NCI-H510A (cell line): ENCODE measurements around the gene GLMN.

ENCODE experiments used
- DNase-seq: peaks from one replicate; lab custom pipeline; 2025; lab: John Stamatoyannopoulos, UW

GLMN gene

GRCh38 chr1:92298573-92299476 lies at the start of gene GLMN, which contains the start of gene RPAP2:
GLMN (minus strand) TSS chr1:92298987; CDS start chr1:92297999, 988 bp downstream.
RPAP2 (plus strand) TSS chr1:92299059; CDS start chr1:92299074, 15 bp downstream.
- DNase-seq: peak; percentile 93

- DNase-seq: no peak
Measured at GRCh38 chr1:92346866-92347640, 48.3 kb upstream of the GLMN start.

- no peak for DNase-seq
Measured at GRCh38 chr1:92343061-92343460, 44.3 kb upstream of the GLMN start.

GRCh38 chr1:92342401-92342800 lies 43.6 kb upstream of the GLMN start:
- no peak for DNase-seq

- DNase-seq: no peak
Measured at GRCh38 chr1:92340154-92340553, 41.4 kb upstream of the GLMN start.

- no peak for DNase-seq
Measured at GRCh38 chr1:92333668-92334067, 34.9 kb upstream of the GLMN start.

- no peak for DNase-seq
Measured at GRCh38 chr1:92329347-92330129, 30.8 kb upstream of the GLMN start.

GRCh38 chr1:92327794-92328193 lies 29.0 kb upstream of the GLMN start:
- DNase-seq: no peak

GRCh38 chr1:92326681-92327080 lies 27.9 kb upstream of the GLMN start:
- no peak for DNase-seq

GRCh38 chr1:92324784-92325183 lies 26.0 kb upstream of the GLMN start:
- DNase-seq: no peak

- DNase-seq: no peak
Measured at GRCh38 chr1:92323473-92324453, 25.0 kb upstream of the GLMN start.

GRCh38 chr1:92317836-92318493 lies 19.2 kb upstream of the GLMN start:
- no peak for DNase-seq

GRCh38 chr1:92315766-92316599 lies 17.2 kb upstream of the GLMN start:
- DNase-seq: no peak

- no peak for DNase-seq
Measured at GRCh38 chr1:92314024-92314423, 15.2 kb upstream of the GLMN start.

GRCh38 chr1:92310185-92310597 lies 11.4 kb upstream of the GLMN start:
- no peak for DNase-seq

GRCh38 chr1:92307980-92308379 lies 9.2 kb upstream of the GLMN start:
- DNase-seq: no peak

- DNase-seq: no peak
Measured at GRCh38 chr1:92306020-92306419, 7.2 kb upstream of the GLMN start.

GRCh38 chr1:92301021-92301420 lies 2.2 kb upstream of the GLMN start:
- DNase-seq: no peak

GRCh38 chr1:92299477-92300150 lies 827 bp upstream of the GLMN start:
- DNase-seq: peak; percentile 9
